ENCODE data around the gene KRTAP9-9. TPM values are rescaled to one million over a fixed set of nuclear protein-coding genes. Genes with fewer than 3 reads are reported as not detected.
"Not testable (repeated sequence)": the region's sequence is repeated elsewhere in the genome, so short reads cannot be mapped to it uniquely, and the experiment has no call there.

The KRTAP9-9 gene
- total RNA-seq, 1 experiment from 2014 or later = not detected

DNA sequence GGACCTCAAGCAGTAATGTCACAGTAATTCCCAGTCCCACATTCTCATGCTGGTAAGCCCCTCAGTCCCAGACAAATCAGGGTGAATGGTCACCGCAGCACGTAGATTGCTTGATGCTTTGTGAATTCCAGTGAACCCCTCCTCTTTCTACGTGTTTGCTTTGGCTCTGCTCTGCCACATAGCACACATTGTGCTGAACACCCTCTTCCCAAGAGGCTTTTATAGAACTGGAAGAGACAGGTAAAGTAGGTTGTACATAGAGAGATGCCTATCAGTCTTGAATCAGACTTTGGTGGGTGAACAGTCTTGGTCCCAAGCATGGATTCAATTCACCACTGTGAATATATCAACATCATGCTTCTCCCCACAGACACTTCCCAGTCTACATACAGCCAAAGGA lies 9.4 kb downstream of the KRTAP9-9 start:
- H3K36me3 Mint-ChIP-seq = no peaks in the 10 kb centered on the region
- no peak overlapping the region for H3K4me3 Mint-ChIP-seq
- DNase-seq (ENCODE audit: low spot score) = no peak
- CTCF ChIA-PET = no interaction called here
- peaks cover 4% of the 10 kb centered on the region; the same call in 1 of the 2 replicates for H3K27me3 Mint-ChIP-seq (ENCODE audit: low read depth)
- H3K4me1 Mint-ChIP-seq = no peaks in the 10 kb centered on the region
- H3K9me3 Mint-ChIP-seq = no peaks in the 10 kb centered on the region
- no peak overlapping the region for H3K27ac Mint-ChIP-seq
- TF ChIP-seq NFE2L1 (CRISPR knock-in tag; IDR thresholded peaks at IDR 0.05) (no peak), RORB (CRISPR knock-in tag; IDR thresholded peaks at IDR 0.05) (no peak), ZNF219 (CRISPR knock-in tag; IDR thresholded peaks at IDR 0.05; ENCODE audit: borderline replicate concordance) (no peak), GABPB1 (CRISPR knock-in tag; IDR thresholded peaks at IDR 0.05) (no peak), NFYB (CRISPR knock-in tag; conservative IDR thresholded peaks at IDR 0.05; ENCODE audit: low read depth) (no peak), ZNF138 (CRISPR knock-in tag; conservative IDR thresholded peaks at IDR 0.05) (no peak), ZBTB21 (CRISPR knock-in tag; IDR thresholded peaks at IDR 0.05; ENCODE audit: borderline replicate concordance) (no peak), ZNF232 (CRISPR knock-in tag; IDR thresholded peaks at IDR 0.05) (no peak)
- TF ChIP-seq, protein P1, sequence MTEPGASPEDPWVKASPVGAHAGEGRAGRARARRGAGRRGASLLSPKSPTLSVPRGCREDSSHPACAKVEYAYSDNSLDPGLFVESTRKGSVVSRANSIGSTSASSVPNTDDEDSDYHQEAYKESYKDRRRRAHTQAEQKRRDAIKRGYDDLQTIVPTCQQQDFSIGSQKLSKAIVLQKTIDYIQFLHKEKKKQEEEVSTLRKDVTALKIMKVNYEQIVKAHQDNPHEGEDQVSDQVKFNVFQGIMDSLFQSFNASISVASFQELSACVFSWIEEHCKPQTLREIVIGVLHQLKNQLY (CRISPR knock-in tag; IDR thresholded peaks at IDR 0.05) = no peak
- TF ChIP-seq, protein P2, sequence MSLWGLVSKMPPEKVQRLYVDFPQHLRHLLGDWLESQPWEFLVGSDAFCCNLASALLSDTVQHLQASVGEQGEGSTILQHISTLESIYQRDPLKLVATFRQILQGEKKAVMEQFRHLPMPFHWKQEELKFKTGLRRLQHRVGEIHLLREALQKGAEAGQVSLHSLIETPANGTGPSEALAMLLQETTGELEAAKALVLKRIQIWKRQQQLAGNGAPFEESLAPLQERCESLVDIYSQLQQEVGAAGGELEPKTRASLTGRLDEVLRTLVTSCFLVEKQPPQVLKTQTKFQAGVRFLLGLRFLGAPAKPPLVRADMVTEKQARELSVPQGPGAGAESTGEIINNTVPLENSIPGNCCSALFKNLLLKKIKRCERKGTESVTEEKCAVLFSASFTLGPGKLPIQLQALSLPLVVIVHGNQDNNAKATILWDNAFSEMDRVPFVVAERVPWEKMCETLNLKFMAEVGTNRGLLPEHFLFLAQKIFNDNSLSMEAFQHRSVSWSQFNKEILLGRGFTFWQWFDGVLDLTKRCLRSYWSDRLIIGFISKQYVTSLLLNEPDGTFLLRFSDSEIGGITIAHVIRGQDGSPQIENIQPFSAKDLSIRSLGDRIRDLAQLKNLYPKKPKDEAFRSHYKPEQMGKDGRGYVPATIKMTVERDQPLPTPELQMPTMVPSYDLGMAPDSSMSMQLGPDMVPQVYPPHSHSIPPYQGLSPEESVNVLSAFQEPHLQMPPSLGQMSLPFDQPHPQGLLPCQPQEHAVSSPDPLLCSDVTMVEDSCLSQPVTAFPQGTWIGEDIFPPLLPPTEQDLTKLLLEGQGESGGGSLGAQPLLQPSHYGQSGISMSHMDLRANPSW (CRISPR knock-in tag; conservative IDR thresholded peaks at IDR 0.05; ENCODE audit: low read depth) = no peak
- no peak for ATAC-seq
- POLR2A ChIA-PET = interaction anchor here (0.6 kb wide), 1 partner anchor 135 kb away, joined by 3 read pairs; no protein-coding TSS in a partner anchor

DNA sequence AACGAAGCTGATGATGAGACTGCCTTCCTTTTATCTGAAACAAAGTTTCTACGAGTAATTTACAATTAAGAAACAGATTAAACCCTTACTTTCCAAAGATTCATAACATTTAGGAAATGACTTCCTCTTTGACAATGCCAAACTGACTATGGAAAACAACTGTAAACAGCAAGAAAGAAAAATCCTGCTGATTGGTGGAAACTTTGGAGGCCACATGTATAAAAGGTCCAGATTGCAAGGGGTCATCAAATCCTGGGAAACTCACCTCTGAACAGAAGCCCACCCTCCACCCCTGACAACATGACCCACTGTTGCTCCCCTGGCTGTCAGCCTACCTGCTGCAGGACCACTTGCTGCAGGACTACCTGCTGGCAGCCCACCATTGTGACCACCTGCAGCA lies 9.9 kb downstream of the KRTAP9-9 start, which contains the start of gene KRTAP9-6:
TSS of gene KRTAP9-6 (plus strand) at position 301 of the 400 bp plus-strand sequence. CDS start at position 301, 0 bp downstream.
- no peaks in the 10 kb centered on the region for H3K4me1 Mint-ChIP-seq
- POLR2A ChIA-PET = no interaction called here
- no peak within 1 kb of the TSS for H3K27ac Mint-ChIP-seq
- no peak within 1 kb of the TSS for H3K4me3 Mint-ChIP-seq
- TF ChIP-seq, protein P3, sequence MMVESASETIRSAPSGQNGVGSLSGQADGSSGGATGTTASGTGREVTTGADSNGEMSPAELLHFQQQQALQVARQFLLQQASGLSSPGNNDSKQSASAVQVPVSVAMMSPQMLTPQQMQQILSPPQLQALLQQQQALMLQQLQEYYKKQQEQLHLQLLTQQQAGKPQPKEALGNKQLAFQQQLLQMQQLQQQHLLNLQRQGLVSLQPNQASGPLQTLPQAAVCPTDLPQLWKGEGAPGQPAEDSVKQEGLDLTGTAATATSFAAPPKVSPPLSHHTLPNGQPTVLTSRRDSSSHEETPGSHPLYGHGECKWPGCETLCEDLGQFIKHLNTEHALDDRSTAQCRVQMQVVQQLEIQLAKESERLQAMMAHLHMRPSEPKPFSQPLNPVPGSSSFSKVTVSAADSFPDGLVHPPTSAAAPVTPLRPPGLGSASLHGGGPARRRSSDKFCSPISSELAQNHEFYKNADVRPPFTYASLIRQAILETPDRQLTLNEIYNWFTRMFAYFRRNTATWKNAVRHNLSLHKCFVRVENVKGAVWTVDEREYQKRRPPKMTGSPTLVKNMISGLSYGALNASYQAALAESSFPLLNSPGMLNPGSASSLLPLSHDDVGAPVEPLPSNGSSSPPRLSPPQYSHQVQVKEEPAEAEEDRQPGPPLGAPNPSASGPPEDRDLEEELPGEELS (CRISPR knock-in tag; IDR thresholded peaks at IDR 0.05) = no peak
- no peak for TF ChIP-seq RORB (CRISPR knock-in tag; IDR thresholded peaks at IDR 0.05)
- CTCF ChIA-PET = no interaction called here
- no peaks in the 10 kb centered on the region for H3K36me3 Mint-ChIP-seq
- H3K9me3 Mint-ChIP-seq = no peaks in the 10 kb centered on the region
- DNase-seq (ENCODE audit: low spot score) (no peak), ATAC-seq (no peak)
- peaks cover 4% of the 10 kb centered on the region; the same call in 1 of the 2 replicates for H3K27me3 Mint-ChIP-seq (ENCODE audit: low read depth)

DNA sequence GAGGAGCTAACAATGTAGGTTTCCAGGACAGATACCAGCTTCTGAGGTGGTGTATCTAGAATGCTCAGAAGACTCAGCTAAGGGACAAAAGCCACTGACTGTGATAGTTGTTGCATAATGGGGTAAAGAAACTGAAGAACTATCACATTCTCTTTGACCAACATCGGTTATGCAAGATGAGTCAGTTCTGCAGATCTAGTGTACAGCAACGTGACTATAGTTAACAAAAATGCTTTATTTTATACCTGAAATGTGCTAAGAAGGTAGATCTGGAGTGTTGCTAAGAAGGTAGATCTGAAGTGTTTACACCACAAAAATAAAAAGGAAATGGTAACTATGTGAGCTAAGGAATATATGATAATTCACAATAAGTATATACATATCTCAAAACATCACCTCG lies 12.5 kb downstream of the KRTAP9-9 start:
- Mint-ChIP-seq H3K4me1 (peaks cover 5% of the 10 kb centered on the region; the same call in 1 of the 2 replicates), H3K27ac (no peak overlapping the region), H3K4me3 (no peak overlapping the region), H3K9me3 (no peaks in the 10 kb centered on the region), H3K36me3 (no peaks in the 10 kb centered on the region), H3K27me3 (ENCODE audit: low read depth) (peaks cover 4% of the 10 kb centered on the region; the same call in 1 of the 2 replicates)
- DNase-seq (ENCODE audit: low spot score) (no peak), ATAC-seq (no peak)
- ChIA-PET POLR2A (no interaction called here), CTCF (no interaction called here)
- TF ChIP-seq RELA (CRISPR knock-in tag; IDR thresholded peaks at IDR 0.05; ENCODE audit: borderline replicate concordance) (no peak), SOX15 (CRISPR knock-in tag; IDR thresholded peaks at IDR 0.05) (no peak), SMAD3 (CRISPR knock-in tag; IDR thresholded peaks at IDR 0.05; ENCODE audit: borderline replicate concordance) (no peak), ETV6 (CRISPR knock-in tag; IDR thresholded peaks at IDR 0.05) (no peak), ZNF138 (CRISPR knock-in tag; conservative IDR thresholded peaks at IDR 0.05) (no peak), TEAD4 (CRISPR knock-in tag; IDR thresholded peaks at IDR 0.05) (no peak), ESRRA (CRISPR knock-in tag; IDR thresholded peaks at IDR 0.05; ENCODE audit: borderline replicate concordance) (no peak)
- TF ChIP-seq, protein P2 (CRISPR knock-in tag; conservative IDR thresholded peaks at IDR 0.05; ENCODE audit: low read depth) = no peak

DNA sequence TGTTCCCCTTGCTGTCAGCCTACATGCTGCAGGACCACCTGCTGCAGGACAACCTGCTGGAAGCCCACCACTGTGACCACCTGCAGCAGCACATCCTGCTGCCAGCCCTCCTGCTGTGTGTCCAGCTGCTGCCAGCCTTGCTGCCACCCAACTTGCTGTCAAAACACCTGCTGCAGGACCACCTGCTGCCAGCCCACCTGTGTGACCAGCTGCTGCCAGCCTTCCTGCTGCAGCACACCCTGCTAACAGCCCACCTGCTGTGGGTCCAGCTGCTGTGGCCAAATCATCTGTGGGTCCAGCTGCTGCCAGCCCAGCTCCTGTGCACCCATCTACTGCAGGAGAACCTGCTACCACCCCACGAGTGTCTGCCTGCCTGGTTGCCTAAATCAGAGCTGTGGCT lies 16.1 kb downstream of the KRTAP9-9 start:
- H3K4me1 Mint-ChIP-seq; CTCF ChIA-PET; H3K27me3 Mint-ChIP-seq (ENCODE audit: low read depth); DNase-seq (ENCODE audit: low spot score); H3K9me3 Mint-ChIP-seq; H3K36me3 Mint-ChIP-seq; H3K27ac Mint-ChIP-seq; ATAC-seq; H3K4me3 Mint-ChIP-seq; POLR2A ChIA-PET: not testable (repeated sequence)

Measured in WTC11 (cell line).